WTC11 (cell line): Measurements from ENCODE around the gene NLRP2B. TPM values are rescaled to one million over a fixed set of nuclear protein-coding genes. Genes with fewer than 3 reads are reported as not detected.

Experiments
- ATAC-seq: fragments of 200-7000 bp; cut with Tn5 transposase; 2 replicates; pipeline ENCODE4 v1.10.0; 2021; ENCODE audit warnings: mild to moderate bottlenecking, moderate library complexity
- CTCF ChIA-PET: fragments of 300-600 bp; sonication (Branson Sonifier 250); formaldehyde crosslinking; loops from one replicate; lab custom pipeline; 2021; ENCODE audit warnings: antibody characterized with exemption; lab: Charles Lee
- POLR2A ChIA-PET: fragments of 350-600 bp; sonication (Branson Sonifier 250); formaldehyde crosslinking; loops from one replicate; lab custom pipeline; 2021; ENCODE audit warnings: antibody characterized with exemption; lab: Charles Lee
- DNase-seq: peaks from one replicate; pipeline ENCODE4 v3.0.0; 2021; ENCODE audit warnings: low spot score
- H3K27ac Mint-ChIP-seq: 2 replicates; pipeline ENCODE4 v1.8.0; 2021; ENCODE audit warnings: mixed read lengths
- H3K27me3 Mint-ChIP-seq: 2 replicates; pipeline ENCODE4 v1.8.0; 2021; ENCODE audit warnings: low read depth, mild to moderate bottlenecking, moderate library complexity, mixed read lengths
- H3K36me3 Mint-ChIP-seq: 2 replicates; pipeline ENCODE4 v1.8.0; 2021; ENCODE audit warnings: mixed read lengths
- H3K4me1 Mint-ChIP-seq: 2 replicates; pipeline ENCODE4 v1.8.0; 2022; ENCODE audit warnings: mixed read lengths
- H3K4me3 Mint-ChIP-seq: 2 replicates; pipeline ENCODE4 v1.8.0; 2021; ENCODE audit warnings: mild to moderate bottlenecking, moderate library complexity, mixed read lengths
- H3K9me3 Mint-ChIP-seq: 2 replicates; pipeline ENCODE4 v1.8.0; 2021; ENCODE audit warnings: mixed read lengths
- AFF4 ChIP-seq: sonication (generic); formaldehyde crosslinking; IDR thresholded peaks from 2 replicates; pipeline ENCODE4 v1.8.1; 2023; ENCODE audit warnings: mild to moderate bottlenecking, missing genetic modification reagents, borderline replicate concordance
- CBFB ChIP-seq: sonication (generic); formaldehyde crosslinking; IDR thresholded peaks from 2 replicates; pipeline ENCODE4 v1.8.1; 2022; ENCODE audit warnings: mild to moderate bottlenecking, low read depth, missing genetic modification reagents
- GABPB1 ChIP-seq: sonication (generic); formaldehyde crosslinking; IDR thresholded peaks from 2 replicates; pipeline ENCODE4 v1.8.1; 2023; ENCODE audit warnings: mild to moderate bottlenecking, missing genetic modification reagents
- GTF2I ChIP-seq: fragments of 250-450 bp; sonication (Bioruptor Pico); conservative IDR thresholded peaks from 2 replicates; pipeline ENCODE4 v1.4.0; 2021; ENCODE audit warnings: mild to moderate bottlenecking
- JUN ChIP-seq: sonication (generic); formaldehyde crosslinking; IDR thresholded peaks from 2 replicates; pipeline ENCODE4 v1.8.0; 2023; ENCODE audit warnings: mild to moderate bottlenecking, missing genetic modification reagents
- MLX ChIP-seq: sonication (generic); formaldehyde crosslinking; IDR thresholded peaks from 2 replicates; pipeline ENCODE4 v1.8.1; 2023; ENCODE audit warnings: mild to moderate bottlenecking, missing genetic modification reagents, moderate library complexity
- MYBL2 ChIP-seq: sonication (generic); formaldehyde crosslinking; IDR thresholded peaks from 2 replicates; pipeline ENCODE4 v1.8.1; 2023; ENCODE audit warnings: mild to moderate bottlenecking, moderate library complexity, missing genetic modification reagents
- NFYB ChIP-seq: sonication (generic); formaldehyde crosslinking; conservative IDR thresholded peaks from 2 replicates; pipeline ENCODE4 v1.8.0; 2022; ENCODE audit warnings: low read depth, missing genetic modification reagents
- PRRX2 ChIP-seq: fragments of 250-450 bp; sonication (Bioruptor Pico); IDR thresholded peaks from 2 replicates; pipeline ENCODE4 v1.8.0; 2021; ENCODE audit warnings: mild to moderate bottlenecking
- STAT6 ChIP-seq: sonication (generic); formaldehyde crosslinking; conservative IDR thresholded peaks from 2 replicates; pipeline ENCODE4 v1.8.1; 2023; ENCODE audit warnings: mild to moderate bottlenecking, low read depth, missing genetic modification reagents, moderate library complexity
- TEAD1 ChIP-seq: sonication (generic); formaldehyde crosslinking; IDR thresholded peaks from 2 replicates; pipeline ENCODE4 v1.8.0; 2022; ENCODE audit warnings: mild to moderate bottlenecking, missing genetic modification reagents
- TEAD4 ChIP-seq: sonication (generic); formaldehyde crosslinking; IDR thresholded peaks from 2 replicates; pipeline ENCODE4 v1.8.0; 2022; ENCODE audit warnings: mild to moderate bottlenecking, missing genetic modification reagents
- USF2 ChIP-seq: sonication (generic); formaldehyde crosslinking; IDR thresholded peaks from 2 replicates; pipeline ENCODE4 v1.8.1; 2023; ENCODE audit warnings: mild to moderate bottlenecking, missing genetic modification reagents, moderate library complexity
- ZMAT4 ChIP-seq: fragments of 250-450 bp; sonication (Bioruptor Pico); IDR thresholded peaks from 2 replicates; pipeline ENCODE4 v1.9.0; 2021; ENCODE audit warnings: mild to moderate bottlenecking
- ZNF121 ChIP-seq: sonication (generic); formaldehyde crosslinking; IDR thresholded peaks from 2 replicates; pipeline ENCODE4 v1.8.0; 2023; ENCODE audit warnings: missing genetic modification reagents
- ZNF232 ChIP-seq: sonication (generic); formaldehyde crosslinking; IDR thresholded peaks from 2 replicates; pipeline ENCODE4 v1.8.0; 2022; ENCODE audit warnings: mild to moderate bottlenecking, missing genetic modification reagents
- ZNF281 ChIP-seq: sonication (generic); formaldehyde crosslinking; IDR thresholded peaks from 2 replicates; pipeline ENCODE4 v1.8.0; 2023; ENCODE audit warnings: mild to moderate bottlenecking, missing genetic modification reagents
- ZNF317 ChIP-seq: sonication (generic); formaldehyde crosslinking; IDR thresholded peaks from 2 replicates; pipeline ENCODE4 v1.8.1; 2023; ENCODE audit warnings: low read depth, mild to moderate bottlenecking, moderate library complexity, missing genetic modification reagents, borderline replicate concordance
- ZNF396 ChIP-seq: fragments of 250-450 bp; sonication (Bioruptor Pico); IDR thresholded peaks from 2 replicates; pipeline ENCODE4 v1.8.0; 2021; ENCODE audit warnings: mild to moderate bottlenecking, moderate library complexity, borderline replicate concordance
- ZNF423 ChIP-seq: fragments of 250-450 bp; sonication (Bioruptor Pico); IDR thresholded peaks from 2 replicates; pipeline ENCODE4 v2.1.2; 2022; ENCODE audit warnings: mild to moderate bottlenecking, moderate library complexity
- ZNF512 ChIP-seq: sonication (generic); formaldehyde crosslinking; IDR thresholded peaks from 2 replicates; pipeline ENCODE4 v1.8.1; 2022; ENCODE audit warnings: missing genetic modification reagents, borderline replicate concordance
- total RNA-seq: library from RNA; stranded (reverse); gene quantifications from 3 replicates; pipeline ENCODE4 v1.2.3, GENCODE V29; 2021

Gene NLRP2B
- total RNA-seq, 1 experiment from 2014 or later, result not detected

GRCh38 chrX:57643698-57644097 lies 36.4 kb downstream of the NLRP2B start:
- peaks cover 16% of the 10 kb centered on the region for H3K9me3 Mint-ChIP-seq
- ChIA-PET POLR2A (no interaction called here), CTCF (no interaction called here)
- H3K27me3 Mint-ChIP-seq, result peaks cover 16% of the 10 kb centered on the region
- H3K4me1 Mint-ChIP-seq, result peaks cover 18% of the 10 kb centered on the region
- DNase-seq (no peak), ATAC-seq (no peak)
- peaks cover 2% of the 10 kb centered on the region; the same call in 1 of the 2 replicates for H3K36me3 Mint-ChIP-seq
- H3K4me3 Mint-ChIP-seq, result no peak overlapping the region
- no peak overlapping the region for H3K27ac Mint-ChIP-seq
- no peak for TF ChIP-seq JUN (CRISPR knock-in tag)
- no peak for TF ChIP-seq ZNF232
- 0 out of 2 replicates have a peak, but pooled peaks have one; percentile 15 for TF ChIP-seq GABPB1 (CRISPR knock-in tag)

- H3K36me3 Mint-ChIP-seq, result peaks cover 2% of the 10 kb centered on the region; the same call in 1 of the 2 replicates
- POLR2A ChIA-PET, result no interaction called here
- no peak overlapping the region for H3K27ac Mint-ChIP-seq
- TF ChIP-seq GTF2I (CRISPR knock-in tag), result no peak
- TF ChIP-seq ZMAT4 (CRISPR knock-in tag), result no peak
- no peak for TF ChIP-seq ZNF512 (CRISPR knock-in tag)
- TF ChIP-seq ZNF317 (CRISPR knock-in tag), result no peak
- no peak for TF ChIP-seq PRRX2 (CRISPR knock-in tag)
- no peak for TF ChIP-seq TEAD4
- TF ChIP-seq ZNF423 (CRISPR knock-in tag), result no peak
- TF ChIP-seq, all 79 proteins: peak for 0
- Mint-ChIP-seq H3K9me3 (peaks cover 21% of the 10 kb centered on the region), H3K4me1 (peaks cover 3% of the 10 kb centered on the region), H3K4me3 (no peak overlapping the region), H3K27me3 (peaks cover 9% of the 10 kb centered on the region)
- CTCF ChIA-PET, result no interaction called here
- ATAC-seq (no peak), DNase-seq (no peak)
These were observed 38.7 kb downstream of the NLRP2B start for GRCh38 chrX:57641338-57641737.

GRCh38 chrX:57640674-57641016 lies 39.4 kb downstream of the NLRP2B start:
- DNase-seq (no peak), ATAC-seq (no peak)
- peaks cover 5% of the 10 kb centered on the region for H3K27me3 Mint-ChIP-seq
- H3K9me3 Mint-ChIP-seq, result peaks cover 27% of the 10 kb centered on the region
- ChIA-PET CTCF (no interaction called here), POLR2A (no interaction called here)
- H3K4me1 Mint-ChIP-seq, result no peaks in the 10 kb centered on the region
- no peak overlapping the region for H3K4me3 Mint-ChIP-seq
- H3K36me3 Mint-ChIP-seq, result peaks cover 2% of the 10 kb centered on the region; the same call in 1 of the 2 replicates
- H3K27ac Mint-ChIP-seq, result no peak overlapping the region
- TF ChIP-seq STAT6 (CRISPR knock-in tag) (no peak), USF2 (CRISPR knock-in tag) (no peak), TEAD4 (no peak), ZNF121 (CRISPR knock-in tag) (no peak), ZNF396 (CRISPR knock-in tag) (no peak), MLX (no peak), ZNF281 (CRISPR knock-in tag) (no peak), MYBL2 (no peak), NFYB (CRISPR knock-in tag) (no peak), AFF4 (no peak), CBFB (CRISPR knock-in tag) (no peak), TEAD1 (CRISPR knock-in tag) (no peak)
